PC-3 (cell line): ENCODE measurements around the gene NPR3. TPM values are rescaled to one million over a fixed set of nuclear protein-coding genes. Genes with fewer than 3 reads are reported as not detected.

ENCODE experiments used
- ATAC-seq: fragments of 200-7000 bp; cut with Tn5 transposase; 2 replicates; pipeline ENCODE4 v1.9.1; 2020; ENCODE audit warnings: mild to moderate bottlenecking, moderate library complexity
- BruUV-seq: library from RNA; stranded (reverse); fragments of 400-500 nt; replicated peaks from 2 replicates; lab custom pipeline; 2021; lab: Mats Ljungman, UMichigan
- CTCF ChIA-PET: fragments of 300-600 bp; sonication (Branson Sonifier 250); formaldehyde crosslinking; loops from one replicate; lab custom pipeline; 2022; ENCODE audit warnings: antibody characterized with exemption; lab: Charles Lee
- POLR2A ChIA-PET: fragments of 300-600 bp; sonication (Branson Sonifier 250); formaldehyde crosslinking; loops from one replicate; lab custom pipeline; 2022; ENCODE audit warnings: antibody characterized with exemption; ENCODE audit not compliant: unreplicated experiment; lab: Charles Lee
- DNase-seq: peaks from one replicate; pipeline ENCODE4 v3.0.0-alpha.2; 2015
- H2AFZ ChIP-seq: fragments of 300-600 bp; sonication (generic); 2 replicates; pipeline ENCODE4 v1.6.0; 2016; ENCODE audit warnings: antibody characterized with exemption, low read length
- H3F3A ChIP-seq: fragments of 300-600 bp; sonication (generic); one replicate; pipeline ENCODE4 v1.6.0; 2017; ENCODE audit warnings: antibody characterized with exemption, low read length, control low read depth, mild to moderate bottlenecking; ENCODE audit not compliant: unreplicated experiment
- H3K27ac ChIP-seq: fragments of 300-600 bp; sonication (generic); 2 replicates; pipeline ENCODE4 v1.5.1; 2016; ENCODE audit warnings: mild to moderate bottlenecking, low read length
- H3K27me3 ChIP-seq: fragments of 300-600 bp; sonication (generic); 2 replicates; pipeline ENCODE4 v1.6.1; 2016; ENCODE audit warnings: low read length, mixed read lengths
- H3K36me3 ChIP-seq: fragments of 300-600 bp; sonication (generic); 2 replicates; pipeline ENCODE4 v1.6.1; 2016; ENCODE audit warnings: low read depth, mixed run types, low read length, mixed read lengths
- H3K4me1 ChIP-seq: fragments of 300-600 bp; sonication (generic); 2 replicates; pipeline ENCODE4 v1.5.1; 2016; ENCODE audit warnings: low read length; ENCODE audit not compliant: insufficient read depth
- H3K4me2 ChIP-seq: fragments of 300-600 bp; sonication (generic); 2 replicates; pipeline ENCODE4 v1.6.0; 2016; ENCODE audit warnings: low read length
- H3K4me3 ChIP-seq: fragments of 300-600 bp; sonication (generic); 2 replicates; pipeline ENCODE4 v1.5.1; 2016; ENCODE audit warnings: mild to moderate bottlenecking, low read length, mixed read lengths
- H3K79me2 ChIP-seq: fragments of 300-600 bp; sonication (generic); 2 replicates; pipeline ENCODE4 v1.6.1; 2017; ENCODE audit warnings: low read length, mixed read lengths
- H3K9ac ChIP-seq: fragments of 300-600 bp; sonication (generic); 2 replicates; pipeline ENCODE4 v1.6.0; 2016; ENCODE audit warnings: mild to moderate bottlenecking, low read length
- H3K9me2 ChIP-seq: fragments of 300-600 bp; sonication (generic); replicated peaks from 2 replicates; pipeline ENCODE4 v1.6.1; 2016; ENCODE audit warnings: mixed run types, low read length, mixed read lengths
- H3K9me3 ChIP-seq: fragments of 300-600 bp; sonication (generic); 2 replicates; pipeline ENCODE4 v1.6.1; 2016; ENCODE audit warnings: low read length, mixed read lengths
- H4K20me1 ChIP-seq: fragments of 300-600 bp; sonication (generic); 2 replicates; pipeline ENCODE4 v1.6.1; 2016; ENCODE audit warnings: low read length, mixed read lengths
- EZH2 ChIP-seq: fragments of 300-600 bp; sonication (generic); IDR thresholded peaks from one replicate; pipeline ENCODE4 v1.6.1; 2017; ENCODE audit warnings: antibody characterized with exemption, mild to moderate bottlenecking, low read length; ENCODE audit not compliant: unreplicated experiment
- EZH2phosphoT487 ChIP-seq: fragments of 300-600 bp; sonication (generic); IDR thresholded peaks from 2 replicates; pipeline ENCODE4 v1.6.1; 2018; ENCODE audit warnings: mild to moderate bottlenecking, antibody characterized with exemption, low read length, borderline replicate concordance
- intact Hi-C: fragments of 100-400 bp; cut with micrococcal nuclease; formaldehyde crosslinking; loops from 2 replicates; pipeline ENCODE4 v1.9.0; 2023
- total RNA-seq: library from RNA; depleted of rRNA; stranded (reverse); fragments of >200 nt; gene quantifications from 2 replicates; pipeline ENCODE4 v1.2.3, GENCODE V29; 2014
- TF ChIP-seq, protein P1 (sequence below): fragments of 300-600 bp; sonication (generic); conservative IDR thresholded peaks from 2 replicates; pipeline ENCODE4 v1.5.1; 2017; ENCODE audit warnings: antibody characterized with exemption, low read depth, mild to moderate bottlenecking, low read length

Gene NPR3
- total RNA-seq, 1 experiment from 2014 or later, result 3.9 TPM

DNA sequence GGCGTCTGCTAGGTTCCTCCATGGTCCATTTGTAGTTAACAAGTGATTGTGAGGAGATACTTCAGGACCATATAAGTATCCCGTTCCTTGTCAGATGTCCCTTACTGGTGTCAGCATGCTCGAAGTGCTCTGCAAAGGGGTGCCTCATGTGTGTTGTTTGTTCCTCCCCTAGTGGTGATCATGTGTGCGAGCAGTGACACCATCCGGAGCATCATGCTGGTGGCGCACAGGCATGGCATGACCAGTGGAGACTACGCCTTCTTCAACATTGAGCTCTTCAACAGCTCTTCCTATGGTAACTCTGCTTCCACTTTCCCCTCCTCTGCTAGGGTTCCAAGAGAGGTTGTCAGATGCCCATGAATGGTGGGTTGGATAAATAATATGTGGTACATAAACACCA, 13.4 kb downstream of the NPR3 start:
- Histone ChIP-seq H3K9me2 (no peaks in the 10 kb centered on the region), H3F3A (no peaks in the 10 kb centered on the region), H2AFZ (no peak overlapping the region), H4K20me1 (no peaks in the 10 kb centered on the region), H3K9ac (no peak overlapping the region), H3K27me3 (no peaks in the 10 kb centered on the region), H3K4me3 (no peak overlapping the region), H3K4me2 (no peak overlapping the region), H3K27ac (no peak overlapping the region), H3K9me3 (no peaks in the 10 kb centered on the region), H3K4me1 (no peaks in the 10 kb centered on the region), H3K79me2 (no peaks in the 10 kb centered on the region), H3K36me3 (no peaks in the 10 kb centered on the region)
- DNase-seq (no peak), ATAC-seq (no peak)
- no TSS peak for BruUV-seq
- ChIA-PET POLR2A (no interaction called here), CTCF (no interaction called here)
- intact Hi-C loops, result no loop called here
- no peak for TF ChIP-seq EZH2phosphoT487
- TF ChIP-seq, protein P1, sequence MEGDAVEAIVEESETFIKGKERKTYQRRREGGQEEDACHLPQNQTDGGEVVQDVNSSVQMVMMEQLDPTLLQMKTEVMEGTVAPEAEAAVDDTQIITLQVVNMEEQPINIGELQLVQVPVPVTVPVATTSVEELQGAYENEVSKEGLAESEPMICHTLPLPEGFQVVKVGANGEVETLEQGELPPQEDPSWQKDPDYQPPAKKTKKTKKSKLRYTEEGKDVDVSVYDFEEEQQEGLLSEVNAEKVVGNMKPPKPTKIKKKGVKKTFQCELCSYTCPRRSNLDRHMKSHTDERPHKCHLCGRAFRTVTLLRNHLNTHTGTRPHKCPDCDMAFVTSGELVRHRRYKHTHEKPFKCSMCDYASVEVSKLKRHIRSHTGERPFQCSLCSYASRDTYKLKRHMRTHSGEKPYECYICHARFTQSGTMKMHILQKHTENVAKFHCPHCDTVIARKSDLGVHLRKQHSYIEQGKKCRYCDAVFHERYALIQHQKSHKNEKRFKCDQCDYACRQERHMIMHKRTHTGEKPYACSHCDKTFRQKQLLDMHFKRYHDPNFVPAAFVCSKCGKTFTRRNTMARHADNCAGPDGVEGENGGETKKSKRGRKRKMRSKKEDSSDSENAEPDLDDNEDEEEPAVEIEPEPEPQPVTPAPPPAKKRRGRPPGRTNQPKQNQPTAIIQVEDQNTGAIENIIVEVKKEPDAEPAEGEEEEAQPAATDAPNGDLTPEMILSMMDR, result no peak
- no peak for TF ChIP-seq EZH2

GRCh38 chr5:32726086-32726557, 15.0 kb downstream of the NPR3 start:
- Histone ChIP-seq H3K9me3 (no peaks in the 10 kb centered on the region), H3K9me2 (no peaks in the 10 kb centered on the region), H2AFZ (no peak overlapping the region), H3K27ac (no peak overlapping the region), H3K9ac (no peak overlapping the region), H3K79me2 (no peaks in the 10 kb centered on the region), H3F3A (no peaks in the 10 kb centered on the region), H4K20me1 (no peaks in the 10 kb centered on the region), H3K36me3 (no peaks in the 10 kb centered on the region), H3K27me3 (no peaks in the 10 kb centered on the region), H3K4me1 (no peaks in the 10 kb centered on the region), H3K4me3 (no peak overlapping the region), H3K4me2 (no peak overlapping the region)
- BruUV-seq, result no TSS peak
- DNase-seq (no peak), ATAC-seq (no peak)
- TF ChIP-seq, protein P1, result no peak
- TF ChIP-seq EZH2phosphoT487 (no peak), EZH2 (no peak)
- CTCF ChIA-PET, result no interaction called here
- intact Hi-C loops, result no loop called here
- POLR2A ChIA-PET, result no interaction called here

- H3K27ac ChIP-seq, result no peak overlapping the region
- ChIA-PET POLR2A (no interaction called here), CTCF (no interaction called here)
- H3K4me1 ChIP-seq, result no peaks in the 10 kb centered on the region
- no peaks in the 10 kb centered on the region for H3K9me3 ChIP-seq
- H3F3A ChIP-seq, result no peaks in the 10 kb centered on the region
- BruUV-seq, result no TSS peak
- H3K4me3 ChIP-seq, result no peak overlapping the region
- ATAC-seq, result no peak
- no peak overlapping the region for H3K4me2 ChIP-seq
- H3K27me3 ChIP-seq, result no peaks in the 10 kb centered on the region
- intact Hi-C loops, result no loop called here
- no peaks in the 10 kb centered on the region for H3K36me3 ChIP-seq
- H3K9me2 ChIP-seq, result no peaks in the 10 kb centered on the region
- no peaks in the 10 kb centered on the region for H3K79me2 ChIP-seq
- no peak overlapping the region for H3K9ac ChIP-seq
- no peaks in the 10 kb centered on the region for H4K20me1 ChIP-seq
- DNase-seq, result no peak
- no peak overlapping the region for H2AFZ ChIP-seq
- TF ChIP-seq EZH2 (no peak), EZH2phosphoT487 (no peak)
- TF ChIP-seq, protein P1, result no peak
These were observed 18.5 kb downstream of the NPR3 start for GRCh38 chr5:32729651-32730050.
